Thymus (tissue), 11 donors: ENCODE data around the gene CHRNB2. TPM values are rescaled to one million over a fixed set of nuclear protein-coding genes. Genes with fewer than 3 reads are reported as not detected.

Experiments used
- DNase-seq, 9 donors: peaks; one replicate each; pipeline ENCODE4 v3.0.0-alpha.2; 2013; ENCODE audit warnings: low spot score in 9 of 9, low read depth in 6 of 9, missing footprints in 1 of 9
- H3K27ac ChIP-seq, 2 donors: one replicate each; pipeline ENCODE4 v1.5.1; 2013; ENCODE audit warnings: control low read depth in 1 of 2, low read depth in 1 of 2, low read length in 1 of 2, mild to moderate bottlenecking in 1 of 2, moderate library complexity in 1 of 2
- H3K27me3 ChIP-seq, 2 donors: one replicate each; pipeline ENCODE4 v1.5.1; 2013; ENCODE audit warnings: low read length in 1 of 2; ENCODE audit not compliant: control insufficient read depth in 2 of 2, insufficient read depth in 1 of 2
- H3K36me3 ChIP-seq, 2 donors: one replicate each; pipeline ENCODE4 v1.5.1; 2013; ENCODE audit warnings: low read length in 1 of 2, mild to moderate bottlenecking in 1 of 2, moderate library complexity in 1 of 2; ENCODE audit not compliant: control insufficient read depth in 2 of 2, insufficient read depth in 2 of 2
- H3K4me1 ChIP-seq, 2 donors: one replicate each; pipeline ENCODE4 v1.5.1; 2013; ENCODE audit warnings: low read length in 2 of 2; ENCODE audit not compliant: control insufficient read depth in 2 of 2, insufficient read depth in 2 of 2
- H3K4me3 ChIP-seq, 2 donors: one replicate each; pipeline ENCODE4 v1.5.1; 2013; ENCODE audit warnings: low read length in 2 of 2, control low read depth in 1 of 2, mild to moderate bottlenecking in 1 of 2
- H3K9me3 ChIP-seq, 2 donors: one replicate each; pipeline ENCODE4 v1.5.1; 2013; ENCODE audit warnings: low read length in 1 of 2, mild to moderate bottlenecking in 1 of 2; ENCODE audit not compliant: control insufficient read depth in 2 of 2, insufficient read depth in 1 of 2
- WGBS: extraction: QIAGEN DNeasy Blood & Tissue Kit; methylation state at CpG from one replicate; pipeline ENCODE4 v1.1.7; 2013; 5-methylcytosine and 5-hydroxymethylcytosine counted together
- polyA plus RNA-seq: library from polyadenylated mRNA; stranded (reverse); fragments of 200-250 nt; gene quantifications from one replicate; pipeline ENCODE4 v1.2.3, GENCODE V29; 2013
- total RNA-seq: library from RNA; stranded (reverse); fragments of 120-200 nt; gene quantifications from one replicate; pipeline ENCODE4 v1.2.4, GENCODE V29; 2013
- donor health status: healthy.

CHRNB2 gene
- total and polyA plus RNA-seq, 2 donors = 0.05 to 0.21 TPM

GRCh38 chr1:154584267-154584994, 16.9 kb downstream of the CHRNB2 start:
- Histone ChIP-seq H3K27ac (no peak overlapping the region), H3K9me3 (no peaks in the 10 kb centered on the region), H3K27me3 (no peaks in the 10 kb centered on the region), H3K4me1 (no peaks in the 10 kb centered on the region), H3K36me3 (peaks cover 96 to 100% of the 10 kb centered on the region in 2 donors), H3K4me3 (no peak overlapping the region)
- 94% methylated on average over 9 of the region's 9 CpGs for WGBS
- DNase-seq = no peak

- no peak overlapping the region for H3K4me3 ChIP-seq
- no peaks in the 10 kb centered on the region for H3K9me3 ChIP-seq
- no peaks in the 10 kb centered on the region for H3K4me1 ChIP-seq
- no peaks in the 10 kb centered on the region for H3K27me3 ChIP-seq
- no peak for DNase-seq
- WGBS = 95% methylated on average over 10 of the region's 10 CpGs
- H3K36me3 ChIP-seq = peaks cover 96 to 100% of the 10 kb centered on the region in 2 donors
- no peak overlapping the region for H3K27ac ChIP-seq
Measured at GRCh38 chr1:154586231-154586630, 18.7 kb downstream of the CHRNB2 start.

- Histone ChIP-seq H3K36me3 (peaks cover 95 to 100% of the 10 kb centered on the region in 2 donors), H3K4me1 (no peaks in the 10 kb centered on the region), H3K9me3 (no peaks in the 10 kb centered on the region), H3K4me3 (no peak overlapping the region), H3K27ac (no peak overlapping the region), H3K27me3 (no peaks in the 10 kb centered on the region)
- DNase-seq = no peak
- 95% methylated on average over 6 of the region's 6 CpGs for WGBS
Measured at GRCh38 chr1:154586641-154587040, 19.1 kb downstream of the CHRNB2 start.

- peaks cover 78 to 99% of the 10 kb centered on the region in 2 donors for H3K36me3 ChIP-seq
- no peak overlapping the region for H3K4me3 ChIP-seq
- H3K4me1 ChIP-seq = no peaks in the 10 kb centered on the region
- WGBS = 86% methylated on average over 10 of the region's 10 CpGs
- H3K9me3 ChIP-seq = no peaks in the 10 kb centered on the region
- no peaks in the 10 kb centered on the region for H3K27me3 ChIP-seq
- no peak for DNase-seq
- H3K27ac ChIP-seq = no peak overlapping the region
Measured at GRCh38 chr1:154589780-154590179, 22.2 kb downstream of the CHRNB2 start.

GRCh38 chr1:154590756-154591155, 23.2 kb downstream of the CHRNB2 start:
- Histone ChIP-seq H3K27me3 (no peaks in the 10 kb centered on the region), H3K36me3 (peaks cover 75 to 96% of the 10 kb centered on the region in 2 donors), H3K9me3 (no peaks in the 10 kb centered on the region), H3K4me3 (no peak overlapping the region), H3K4me1 (no peaks in the 10 kb centered on the region), H3K27ac (no peak overlapping the region)
- DNase-seq = no peak
- WGBS = 98% methylated on average over 5 of the region's 5 CpGs

- Histone ChIP-seq H3K4me3 (no peak overlapping the region), H3K36me3 (peaks cover 75 to 96% of the 10 kb centered on the region in 2 donors), H3K27ac (no peak overlapping the region), H3K27me3 (no peaks in the 10 kb centered on the region), H3K9me3 (no peaks in the 10 kb centered on the region), H3K4me1 (no peaks in the 10 kb centered on the region)
- DNase-seq = no peak
- 98% methylated on average over 7 of the region's 7 CpGs for WGBS
Measured at GRCh38 chr1:154591206-154591605, 23.6 kb downstream of the CHRNB2 start.

- H3K4me1 ChIP-seq = no peaks in the 10 kb centered on the region
- no peak for DNase-seq
- H3K27ac ChIP-seq = no peak overlapping the region
- no peak overlapping the region for H3K4me3 ChIP-seq
- no peaks in the 10 kb centered on the region for H3K27me3 ChIP-seq
- peaks cover 78 to 96% of the 10 kb centered on the region in 2 donors for H3K36me3 ChIP-seq
- no peaks in the 10 kb centered on the region for H3K9me3 ChIP-seq
Measured at GRCh38 chr1:154593390-154593789, 25.8 kb downstream of the CHRNB2 start.

- Histone ChIP-seq H3K4me3 (no peak overlapping the region), H3K9me3 (no peaks in the 10 kb centered on the region), H3K27me3 (no peaks in the 10 kb centered on the region), H3K27ac (no peak overlapping the region), H3K4me1 (peaks cover 0 to 4% of the 10 kb centered on the region in 2 donors), H3K36me3 (peaks cover 73 to 95% of the 10 kb centered on the region in 2 donors)
- WGBS = 98% methylated on average over 7 of the region's 7 CpGs
- DNase-seq = no peak
Measured at GRCh38 chr1:154594811-154595210, 27.2 kb downstream of the CHRNB2 start.

- H3K36me3 ChIP-seq = peaks cover 70 to 90% of the 10 kb centered on the region in 2 donors
- H3K9me3 ChIP-seq = no peaks in the 10 kb centered on the region
- no peak overlapping the region for H3K27ac ChIP-seq
- H3K4me3 ChIP-seq = no peak overlapping the region
- WGBS = 95% methylated on average over 1 of the region's 1 CpG
- H3K27me3 ChIP-seq = no peaks in the 10 kb centered on the region
- H3K4me1 ChIP-seq = peaks cover 0 to 4% of the 10 kb centered on the region in 2 donors
- no peak for DNase-seq
Measured at GRCh38 chr1:154595621-154596020, 28.0 kb downstream of the CHRNB2 start.
